ENCODE results near the gene TMEM132A.

The TMEM132A gene

GRCh38 chr11:60977836-60978235, 53.6 kb downstream of the TMEM132A start:
- H3K27ac ChIP-seq (ENCODE audit: low read length), result no peak overlapping the region
- no peaks in the 10 kb centered on the region for H3K9me3 ChIP-seq (ENCODE audit: control insufficient read depth in 2 of 2, low read length in 2 of 2)
- H3K27me3 ChIP-seq (ENCODE audit: control insufficient read depth in 1 of 2, insufficient read depth in 2 of 2, low read length in 2 of 2), result peaks cover 0 to 2% of the 10 kb centered on the region in 2 donors
- H3K9ac ChIP-seq (ENCODE audit: low read length in 2 of 2), result no peak overlapping the region
- no peaks in the 10 kb centered on the region for H3K36me3 ChIP-seq (ENCODE audit: control insufficient read depth in 2 of 2, insufficient read depth in 2 of 2, low read length in 2 of 2)
- H3K4me3 ChIP-seq (ENCODE audit: low read length in 2 of 2), result no peak overlapping the region
- no peaks in the 10 kb centered on the region for H3K4me1 ChIP-seq (ENCODE audit: control insufficient read depth, insufficient read depth, low read length)

- no peaks in the 10 kb centered on the region for H3K9me3 ChIP-seq (ENCODE audit: control insufficient read depth in 2 of 2, low read length in 2 of 2)
- H3K36me3 ChIP-seq (ENCODE audit: control insufficient read depth in 2 of 2, insufficient read depth in 2 of 2, low read length in 2 of 2), result no peaks in the 10 kb centered on the region
- no peaks in the 10 kb centered on the region for H3K4me1 ChIP-seq (ENCODE audit: control insufficient read depth, insufficient read depth, low read length)
- H3K4me3 ChIP-seq (ENCODE audit: low read length in 2 of 2), result no peak overlapping the region
- no peak overlapping the region for H3K9ac ChIP-seq (ENCODE audit: low read length in 2 of 2)
- H3K27ac ChIP-seq (ENCODE audit: low read length), result no peak overlapping the region
- H3K27me3 ChIP-seq (ENCODE audit: control insufficient read depth in 1 of 2, insufficient read depth in 2 of 2, low read length in 2 of 2), result peaks cover 0 to 2% of the 10 kb centered on the region in 2 donors
Measured at GRCh38 chr11:60978546-60979380, 54.5 kb downstream of the TMEM132A start.

DNA sequence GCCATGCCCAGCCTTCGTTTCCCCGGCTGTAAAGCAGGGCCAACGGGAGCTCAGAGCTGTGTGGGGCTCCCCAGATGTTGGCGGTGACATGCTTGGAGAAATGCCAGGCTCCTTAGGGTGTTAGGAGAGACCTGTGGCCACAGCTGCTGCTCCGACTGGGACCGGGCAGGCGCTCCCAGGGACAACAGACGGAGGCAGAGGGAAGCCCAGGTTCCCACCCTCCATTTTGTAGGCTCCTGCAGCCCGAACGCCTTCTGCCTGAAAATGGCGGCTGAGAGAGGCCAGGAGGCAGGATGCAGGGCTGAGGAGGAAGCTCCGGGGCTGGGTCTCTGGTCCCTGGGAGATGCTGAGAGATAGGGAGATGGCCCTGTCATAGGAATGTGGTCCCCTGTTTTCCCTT, 57.3 kb downstream of the TMEM132A start:
- no peaks in the 10 kb centered on the region for H3K36me3 ChIP-seq (ENCODE audit: control insufficient read depth in 2 of 2, insufficient read depth in 2 of 2, low read length in 2 of 2)
- H3K27ac ChIP-seq (ENCODE audit: low read length), result no peak overlapping the region
- no peak overlapping the region for H3K9ac ChIP-seq (ENCODE audit: low read length in 2 of 2)
- no peak overlapping the region for H3K4me3 ChIP-seq (ENCODE audit: low read length in 2 of 2)
- H3K9me3 ChIP-seq (ENCODE audit: control insufficient read depth in 2 of 2, low read length in 2 of 2), result no peaks in the 10 kb centered on the region
- H3K4me1 ChIP-seq (ENCODE audit: control insufficient read depth, insufficient read depth, low read length), result no peaks in the 10 kb centered on the region
- peaks cover 0 to 2% of the 10 kb centered on the region in 2 donors for H3K27me3 ChIP-seq (ENCODE audit: control insufficient read depth in 1 of 2, insufficient read depth in 2 of 2, low read length in 2 of 2)

DNA sequence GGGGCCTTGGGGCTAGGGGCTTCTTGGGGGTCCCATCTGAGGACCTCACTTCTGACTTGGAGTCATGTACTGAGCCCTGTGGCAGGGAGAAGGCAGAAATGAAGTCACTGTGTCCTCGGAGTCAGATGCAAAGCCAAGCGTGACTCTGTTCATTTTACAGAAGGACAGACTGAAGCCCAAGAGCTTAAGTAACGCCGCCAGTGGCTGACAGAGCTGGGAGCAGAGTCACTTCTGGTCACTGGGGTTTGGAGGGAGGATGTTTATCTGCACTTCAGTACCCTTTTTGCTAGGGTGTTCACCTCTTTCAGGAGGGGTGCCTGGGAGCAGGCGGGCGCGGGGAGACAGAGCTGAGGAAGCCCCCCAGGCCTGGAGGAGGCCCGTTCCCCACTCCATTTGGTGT, 57.9 kb downstream of the TMEM132A start:
- Histone ChIP-seq H3K9ac (ENCODE audit: low read length in 2 of 2) (no peak overlapping the region), H3K36me3 (ENCODE audit: control insufficient read depth in 2 of 2, insufficient read depth in 2 of 2, low read length in 2 of 2) (no peaks in the 10 kb centered on the region), H3K27me3 (ENCODE audit: control insufficient read depth in 1 of 2, insufficient read depth in 2 of 2, low read length in 2 of 2) (peaks cover 0 to 2% of the 10 kb centered on the region in 2 donors), H3K27ac (ENCODE audit: low read length) (no peak overlapping the region), H3K9me3 (ENCODE audit: control insufficient read depth in 2 of 2, low read length in 2 of 2) (no peaks in the 10 kb centered on the region), H3K4me3 (ENCODE audit: low read length in 2 of 2) (no peak overlapping the region), H3K4me1 (ENCODE audit: control insufficient read depth, insufficient read depth, low read length) (no peaks in the 10 kb centered on the region)

GRCh38 chr11:60984149-60984548, 59.9 kb downstream of the TMEM132A start:
- no peaks in the 10 kb centered on the region for H3K36me3 ChIP-seq (ENCODE audit: control insufficient read depth in 2 of 2, insufficient read depth in 2 of 2, low read length in 2 of 2)
- H3K27ac ChIP-seq (ENCODE audit: low read length), result no peak overlapping the region
- no peaks in the 10 kb centered on the region for H3K4me1 ChIP-seq (ENCODE audit: control insufficient read depth, insufficient read depth, low read length)
- no peak overlapping the region for H3K9ac ChIP-seq (ENCODE audit: low read length in 2 of 2)
- no peak overlapping the region for H3K4me3 ChIP-seq (ENCODE audit: low read length in 2 of 2)
- H3K9me3 ChIP-seq (ENCODE audit: control insufficient read depth in 2 of 2, low read length in 2 of 2), result no peaks in the 10 kb centered on the region
- H3K27me3 ChIP-seq (ENCODE audit: control insufficient read depth in 1 of 2, insufficient read depth in 2 of 2, low read length in 2 of 2), result peaks cover 0 to 4% of the 10 kb centered on the region in 2 donors

DNA sequence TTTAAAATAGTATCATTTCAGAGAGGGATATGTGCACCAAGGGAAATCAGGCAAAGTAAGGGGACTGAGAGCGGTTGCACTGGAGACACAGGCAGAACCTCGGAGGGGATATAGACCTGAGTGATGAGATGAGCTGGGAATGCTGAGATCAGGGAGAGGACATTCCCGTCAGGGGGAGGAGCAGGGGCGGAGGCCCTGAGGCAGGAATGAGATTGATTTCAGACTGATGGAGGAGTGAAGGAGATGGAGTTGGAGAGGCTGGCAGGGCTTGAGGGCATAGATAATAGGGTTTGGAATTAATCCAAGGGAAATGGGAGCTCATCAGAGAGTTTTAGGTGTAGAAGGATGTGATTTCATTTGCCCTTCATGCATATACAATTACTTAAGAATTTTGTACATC, 60.4 kb downstream of the TMEM132A start:
- Histone ChIP-seq H3K36me3 (ENCODE audit: control insufficient read depth in 2 of 2, insufficient read depth in 2 of 2, low read length in 2 of 2) (no peaks in the 10 kb centered on the region), H3K9ac (ENCODE audit: low read length in 2 of 2) (no peak overlapping the region), H3K9me3 (ENCODE audit: control insufficient read depth in 2 of 2, low read length in 2 of 2) (no peaks in the 10 kb centered on the region), H3K4me1 (ENCODE audit: control insufficient read depth, insufficient read depth, low read length) (no peaks in the 10 kb centered on the region), H3K27ac (ENCODE audit: low read length) (no peak overlapping the region), H3K27me3 (ENCODE audit: control insufficient read depth in 1 of 2, insufficient read depth in 2 of 2, low read length in 2 of 2) (peaks cover 0 to 4% of the 10 kb centered on the region in 2 donors), H3K4me3 (ENCODE audit: low read length in 2 of 2) (no peak overlapping the region)

- H3K4me3 ChIP-seq (ENCODE audit: low read length in 2 of 2), result no peak overlapping the region
- peaks cover 0 to 4% of the 10 kb centered on the region in 2 donors for H3K27me3 ChIP-seq (ENCODE audit: control insufficient read depth in 1 of 2, insufficient read depth in 2 of 2, low read length in 2 of 2)
- H3K4me1 ChIP-seq (ENCODE audit: control insufficient read depth, insufficient read depth, low read length), result no peaks in the 10 kb centered on the region
- H3K9ac ChIP-seq (ENCODE audit: low read length in 2 of 2), result no peak overlapping the region
- H3K36me3 ChIP-seq (ENCODE audit: control insufficient read depth in 2 of 2, insufficient read depth in 2 of 2, low read length in 2 of 2), result no peaks in the 10 kb centered on the region
- no peak overlapping the region for H3K27ac ChIP-seq (ENCODE audit: low read length)
- H3K9me3 ChIP-seq (ENCODE audit: control insufficient read depth in 2 of 2, low read length in 2 of 2), result no peaks in the 10 kb centered on the region
Measured at GRCh38 chr11:60985501-60985900, 61.2 kb downstream of the TMEM132A start.

DNA sequence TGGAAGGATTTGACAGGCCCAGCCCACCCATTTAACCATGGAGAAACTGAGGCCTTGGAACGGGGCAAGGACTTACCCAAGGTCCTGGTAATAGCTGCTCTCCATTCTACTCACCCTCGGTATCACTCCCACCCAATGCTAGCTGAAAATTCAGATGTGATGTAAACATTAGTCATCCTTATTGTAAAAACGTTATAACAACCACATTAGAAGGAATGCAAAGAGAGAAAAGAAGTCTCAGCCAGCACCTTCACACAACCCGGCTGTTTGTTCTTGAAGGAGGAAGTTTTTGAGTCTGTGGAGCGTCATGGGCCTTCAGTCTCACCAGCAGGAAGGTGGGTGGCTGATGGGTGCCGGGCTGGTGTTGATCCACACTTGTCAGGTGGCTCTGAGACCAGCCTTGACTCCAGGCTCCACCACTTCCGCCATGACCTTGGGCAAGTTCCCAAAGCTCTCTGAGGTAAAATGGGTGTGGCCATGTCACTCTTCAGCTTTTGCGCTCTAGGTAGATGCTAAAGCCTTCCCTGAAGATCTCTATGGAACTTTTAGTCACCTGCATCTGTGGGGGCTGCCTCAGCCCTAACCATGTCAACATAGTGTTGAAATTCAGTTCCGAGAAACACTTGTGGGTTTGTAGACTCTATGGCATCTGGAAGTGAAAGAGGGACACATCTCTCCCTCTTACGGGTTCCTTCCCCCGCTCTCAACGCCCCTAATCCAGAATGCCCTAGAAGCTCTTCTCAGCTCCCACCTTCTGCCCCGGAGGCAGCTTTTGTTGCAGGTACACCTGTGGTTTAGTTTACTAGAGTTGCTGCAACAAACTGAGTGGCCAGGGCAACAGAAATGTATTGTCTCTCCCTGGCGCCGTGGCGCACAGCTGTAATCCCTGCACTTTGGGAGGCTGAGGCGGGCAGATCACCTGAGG, 62.0 kb downstream of the TMEM132A start:
- Histone ChIP-seq H3K4me1 (ENCODE audit: control insufficient read depth, insufficient read depth, low read length) (no peaks in the 10 kb centered on the region), H3K9me3 (ENCODE audit: control insufficient read depth in 2 of 2, low read length in 2 of 2) (no peaks in the 10 kb centered on the region), H3K27ac (ENCODE audit: low read length) (no peak overlapping the region), H3K36me3 (ENCODE audit: control insufficient read depth in 2 of 2, insufficient read depth in 2 of 2, low read length in 2 of 2) (no peaks in the 10 kb centered on the region), H3K4me3 (ENCODE audit: low read length in 2 of 2) (no peak overlapping the region), H3K27me3 (ENCODE audit: control insufficient read depth in 1 of 2, insufficient read depth in 2 of 2, low read length in 2 of 2) (peaks cover 0 to 4% of the 10 kb centered on the region in 2 donors), H3K9ac (ENCODE audit: low read length in 2 of 2) (no peak overlapping the region)

All from stomach smooth muscle (tissue), 2 donors.